GM12878 (cell line): ENCODE results near the gene EEF1A2.

Source experiments
- CBX5 ChIP-seq: sonication (generic); IDR thresholded peaks from 2 replicates; pipeline ENCODE4 v1.6.1; 2016; ENCODE audit warnings: low read depth, moderate library complexity, mild to moderate bottlenecking, inconsistent platforms
- CHD4 ChIP-seq: fragments of 200-600 bp; sonication (generic); IDR thresholded peaks from 2 replicates; pipeline ENCODE4 v1.6.1; 2016; ENCODE audit warnings: mild to moderate bottlenecking
- DPF2 ChIP-seq: fragments of 450-650 bp; IDR thresholded peaks from 2 replicates; pipeline ENCODE4 v1.6.1; 2017; ENCODE audit warnings: mild to moderate bottlenecking
- IKZF1 ChIP-seq: fragments of 450-650 bp; conservative IDR thresholded peaks from 2 replicates; pipeline ENCODE4 v1.6.1; 2017; ENCODE audit warnings: antibody characterized with exemption, mild to moderate bottlenecking
- KDM1A ChIP-seq: fragments of 200-600 bp; sonication (generic); IDR thresholded peaks from 2 replicates; pipeline ENCODE4 v1.6.1; 2016; ENCODE audit warnings: borderline replicate concordance
- NFYA ChIP-seq: IDR thresholded peaks from 2 replicates; pipeline ENCODE4 v1.6.1; 2011; ENCODE audit warnings: low read depth, mild to moderate bottlenecking, low read length, improper control_type of control experiment, borderline replicate concordance
- POLR2A ChIP-seq: IDR thresholded peaks from 2 replicates; pipeline ENCODE4 v1.6.1; 2011; ENCODE audit warnings: low read depth, mild to moderate bottlenecking, low read length
- RELA ChIP-seq: fragments of 450-650 bp; IDR thresholded peaks from 2 replicates; pipeline ENCODE4 v1.8.0; 2014; ENCODE audit warnings: borderline replicate concordance; ENCODE audit not compliant: partially characterized antibody
- SPI1 ChIP-seq: IDR thresholded peaks from 2 replicates; pipeline ENCODE4 v1.6.1; 2011; ENCODE audit warnings: low read depth, mild to moderate bottlenecking, low read length, moderate library complexity, borderline replicate concordance; ENCODE audit not compliant: insufficient read depth
- TCF12 ChIP-seq: IDR thresholded peaks from 2 replicates; pipeline ENCODE4 v1.6.1; 2011; ENCODE audit warnings: low read depth, mild to moderate bottlenecking, low read length
- TF ChIP-seq, protein P1 (sequence below): fragments of 150-350 bp; IDR thresholded peaks from 2 replicates; pipeline ENCODE4 v1.6.1; 2016; ENCODE audit warnings: low read depth, low read length
- TF ChIP-seq, protein P2 (sequence below), 3 experiments: IDR thresholded peaks in 2 of 3; conservative IDR thresholded peaks in 1 of 3; 2 replicates each; pipeline ENCODE4 v1.5.1; 2011; ENCODE audit warnings: low read depth in 3 of 3, low read length in 3 of 3, mild to moderate bottlenecking in 3 of 3, control low read depth in 2 of 3, moderate library complexity in 2 of 3, inconsistent platforms in 1 of 3, mixed read lengths in 1 of 3; ENCODE audit not compliant: control insufficient read depth in 2 of 3, insufficient read depth in 1 of 3; ENCODE audit errors: extremely low read depth in 1 of 3

DNA sequence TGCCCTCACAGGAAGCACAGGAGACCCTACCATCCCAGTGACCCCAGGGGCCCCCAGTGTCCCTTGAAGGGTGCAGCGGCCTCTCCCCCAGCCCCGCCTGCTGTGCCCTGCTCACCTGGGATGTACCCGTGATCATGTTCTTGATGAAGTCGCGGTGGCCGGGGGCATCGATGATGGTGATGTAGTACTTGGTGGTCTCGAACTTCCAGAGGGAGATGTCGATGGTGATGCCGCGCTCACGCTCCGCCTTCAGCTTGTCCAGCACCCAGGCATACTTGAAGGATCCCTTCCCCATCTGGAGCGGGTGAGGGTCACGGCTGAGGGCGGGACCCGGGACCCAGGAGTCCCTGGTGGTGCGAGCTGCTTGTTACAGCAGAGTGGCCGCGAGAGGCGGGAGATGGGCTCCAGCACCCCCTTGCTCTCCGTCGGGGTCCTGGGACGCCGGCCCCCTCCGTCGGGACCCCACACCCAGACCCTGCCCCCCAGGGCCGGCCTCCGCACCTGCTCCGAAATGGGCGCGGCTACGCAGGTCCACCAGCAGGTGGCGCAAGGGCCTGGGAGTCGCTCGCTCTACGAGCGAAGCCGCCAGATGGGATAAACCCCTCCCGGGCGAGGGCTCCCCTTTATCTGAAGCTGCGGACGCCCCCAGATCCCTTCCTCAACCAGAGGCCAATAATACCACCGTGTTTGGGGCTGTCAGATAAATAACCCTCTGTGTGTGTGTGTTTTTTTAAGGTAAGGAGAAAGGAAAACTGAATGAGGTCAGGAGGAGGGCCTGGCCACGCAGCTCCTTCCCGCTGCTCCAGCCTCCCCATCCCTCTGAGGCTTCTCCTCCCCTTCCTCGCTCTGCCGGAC lies 2.9 kb downstream of the EEF1A2 start:
- TF ChIP-seq SPI1 (no peak), TCF12 (peak; percentile 76), DPF2 (no peak), CHD4 (no peak), CBX5 (no peak), RELA (no peak), POLR2A (no peak), NFYA (no peak), IKZF1 (no peak), KDM1A (no peak)
- TF ChIP-seq, protein P1, sequence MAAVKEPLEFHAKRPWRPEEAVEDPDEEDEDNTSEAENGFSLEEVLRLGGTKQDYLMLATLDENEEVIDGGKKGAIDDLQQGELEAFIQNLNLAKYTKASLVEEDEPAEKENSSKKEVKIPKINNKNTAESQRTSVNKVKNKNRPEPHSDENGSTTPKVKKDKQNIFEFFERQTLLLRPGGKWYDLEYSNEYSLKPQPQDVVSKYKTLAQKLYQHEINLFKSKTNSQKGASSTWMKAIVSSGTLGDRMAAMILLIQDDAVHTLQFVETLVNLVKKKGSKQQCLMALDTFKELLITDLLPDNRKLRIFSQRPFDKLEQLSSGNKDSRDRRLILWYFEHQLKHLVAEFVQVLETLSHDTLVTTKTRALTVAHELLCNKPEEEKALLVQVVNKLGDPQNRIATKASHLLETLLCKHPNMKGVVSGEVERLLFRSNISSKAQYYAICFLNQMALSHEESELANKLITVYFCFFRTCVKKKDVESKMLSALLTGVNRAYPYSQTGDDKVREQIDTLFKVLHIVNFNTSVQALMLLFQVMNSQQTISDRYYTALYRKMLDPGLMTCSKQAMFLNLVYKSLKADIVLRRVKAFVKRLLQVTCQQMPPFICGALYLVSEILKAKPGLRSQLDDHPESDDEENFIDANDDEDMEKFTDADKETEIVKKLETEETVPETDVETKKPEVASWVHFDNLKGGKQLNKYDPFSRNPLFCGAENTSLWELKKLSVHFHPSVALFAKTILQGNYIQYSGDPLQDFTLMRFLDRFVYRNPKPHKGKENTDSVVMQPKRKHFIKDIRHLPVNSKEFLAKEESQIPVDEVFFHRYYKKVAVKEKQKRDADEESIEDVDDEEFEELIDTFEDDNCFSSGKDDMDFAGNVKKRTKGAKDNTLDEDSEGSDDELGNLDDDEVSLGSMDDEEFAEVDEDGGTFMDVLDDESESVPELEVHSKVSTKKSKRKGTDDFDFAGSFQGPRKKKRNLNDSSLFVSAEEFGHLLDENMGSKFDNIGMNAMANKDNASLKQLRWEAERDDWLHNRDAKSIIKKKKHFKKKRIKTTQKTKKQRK: no peak
- TF ChIP-seq, protein P2, sequence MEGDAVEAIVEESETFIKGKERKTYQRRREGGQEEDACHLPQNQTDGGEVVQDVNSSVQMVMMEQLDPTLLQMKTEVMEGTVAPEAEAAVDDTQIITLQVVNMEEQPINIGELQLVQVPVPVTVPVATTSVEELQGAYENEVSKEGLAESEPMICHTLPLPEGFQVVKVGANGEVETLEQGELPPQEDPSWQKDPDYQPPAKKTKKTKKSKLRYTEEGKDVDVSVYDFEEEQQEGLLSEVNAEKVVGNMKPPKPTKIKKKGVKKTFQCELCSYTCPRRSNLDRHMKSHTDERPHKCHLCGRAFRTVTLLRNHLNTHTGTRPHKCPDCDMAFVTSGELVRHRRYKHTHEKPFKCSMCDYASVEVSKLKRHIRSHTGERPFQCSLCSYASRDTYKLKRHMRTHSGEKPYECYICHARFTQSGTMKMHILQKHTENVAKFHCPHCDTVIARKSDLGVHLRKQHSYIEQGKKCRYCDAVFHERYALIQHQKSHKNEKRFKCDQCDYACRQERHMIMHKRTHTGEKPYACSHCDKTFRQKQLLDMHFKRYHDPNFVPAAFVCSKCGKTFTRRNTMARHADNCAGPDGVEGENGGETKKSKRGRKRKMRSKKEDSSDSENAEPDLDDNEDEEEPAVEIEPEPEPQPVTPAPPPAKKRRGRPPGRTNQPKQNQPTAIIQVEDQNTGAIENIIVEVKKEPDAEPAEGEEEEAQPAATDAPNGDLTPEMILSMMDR (IDR thresholded peaks at IDR 0.05 in 2 of 3, conservative IDR thresholded peaks at IDR 0.05 in 1 of 3; ENCODE audit: control insufficient read depth in 2 of 3, extremely low read depth in 1 of 3, insufficient read depth in 1 of 3, low read depth in 3 of 3, low read length in 3 of 3): peak; percentile 80 to 92 (median 86)
